Keratinocyte (primary cell): ENCODE data around the gene DDX54.

Source experiments
- CTCF ChIP-seq, 3 experiments: IDR thresholded peaks in 1 of 3; conservative IDR thresholded peaks in 1 of 3; optimal IDR thresholded peaks in 1 of 3; 2 replicates in 2 of 3; 3 replicates in 1 of 3; pipeline versions ENCODE3 to v1.5.1; 2011; ENCODE audit warnings: low read length in 3 of 3, mild to moderate bottlenecking in 3 of 3, moderate library complexity in 2 of 3, control low read depth in 1 of 3, inconsistent platforms in 1 of 3; ENCODE audit not compliant: insufficient read depth in 2 of 3; ENCODE audit errors: extremely low read depth in 1 of 3
- EZH2 ChIP-seq: IDR thresholded peaks from one replicate; pipeline ENCODE4 v1.6.1; 2012; ENCODE audit warnings: inconsistent platforms, mild to moderate bottlenecking, low read length, moderate library complexity

- TF ChIP-seq CTCF (optimal IDR thresholded peaks at IDR 0.05 in 1 of 3, IDR thresholded peaks at IDR 0.05 in 1 of 3, conservative IDR thresholded peaks at IDR 0.05 in 1 of 3; ENCODE audit: extremely low read depth in 1 of 3, insufficient read depth in 2 of 3, low read length in 3 of 3) = no peak
- no peak for TF ChIP-seq EZH2
These were observed 9.7 kb upstream of the DDX54 start for GRCh38 chr12:113194971-113195391.
